SU-DHL-6 (cell line): ENCODE data around the gene ESRRB.

ENCODE experiments used
- H2AFZ ChIP-seq: fragments of 200-600 bp; sonication (generic); 2 replicates; pipeline ENCODE4 v1.6.1; 2014; ENCODE audit warnings: low read depth, mild to moderate bottlenecking, moderate library complexity, mixed read lengths, antibody characterized with exemption, low read length; ENCODE audit not compliant: severe bottlenecking
- H3F3A ChIP-seq: fragments of 200-600 bp; shearing (Covaris generic); 2 replicates; pipeline ENCODE4 v1.6.0; 2016; ENCODE audit warnings: antibody characterized with exemption, mild to moderate bottlenecking; ENCODE audit not compliant: insufficient read depth
- H3K27ac ChIP-seq: fragments of 200-600 bp; sonication (generic); 2 replicates; pipeline ENCODE4 v1.5.1; 2016; ENCODE audit warnings: low read depth, mild to moderate bottlenecking, low read length, moderate library complexity, mixed read lengths
- H3K27me3 ChIP-seq: fragments of 200-600 bp; sonication (generic), shearing (Covaris generic); 2 replicates; pipeline ENCODE4 v1.6.0; 2014; ENCODE audit warnings: mild to moderate bottlenecking, low read length
- H3K36me3 ChIP-seq: fragments of 200-600 bp; sonication (generic); 2 replicates; pipeline ENCODE4 v1.6.1; 2014; ENCODE audit warnings: mild to moderate bottlenecking, low read length, mixed read lengths
- H3K4me2 ChIP-seq: fragments of 300-600, 200-600 bp; shearing (Covaris generic), sonication (generic); 2 replicates; pipeline ENCODE4 v1.6.0; 2014; ENCODE audit warnings: low read length, low read depth, mild to moderate bottlenecking; ENCODE audit not compliant: poor library complexity, severe bottlenecking
- H3K4me3 ChIP-seq: fragments of 200-600 bp; sonication (generic); 2 replicates; pipeline ENCODE4 v1.5.1; 2014; ENCODE audit warnings: antibody characterized with exemption, low read length, mild to moderate bottlenecking, mixed read lengths; ENCODE audit not compliant: insufficient read depth, poor library complexity, severe bottlenecking
- H3K79me2 ChIP-seq: fragments of 200-600 bp; sonication (generic); 2 replicates; pipeline ENCODE4 v1.6.1; 2014; ENCODE audit warnings: mild to moderate bottlenecking, low read length, moderate library complexity; ENCODE audit not compliant: insufficient read depth
- H3K9ac ChIP-seq: fragments of 200-600 bp; sonication (generic); 2 replicates; pipeline ENCODE4 v1.7.0; 2014; ENCODE audit warnings: mild to moderate bottlenecking, low read length
- H3K9me2 ChIP-seq: fragments of 200-600 bp; sonication (generic); replicated peaks from 2 replicates; pipeline ENCODE4 v1.6.1; 2014; ENCODE audit warnings: low read length; ENCODE audit not compliant: insufficient read depth
- H3K9me3 ChIP-seq: fragments of 200-600 bp; sonication (generic); 2 replicates; pipeline ENCODE4 v1.6.1; 2014; ENCODE audit warnings: low read length, mixed read lengths; ENCODE audit not compliant: insufficient read depth
- H4K20me1 ChIP-seq: fragments of 200-600 bp; sonication (generic); 2 replicates; pipeline ENCODE4 v1.6.1; 2014; ENCODE audit warnings: low read depth, mild to moderate bottlenecking, antibody characterized with exemption, low read length, moderate library complexity, mixed read lengths
- CTCF ChIP-seq: fragments of 200-600 bp; sonication (generic); IDR thresholded peaks from one replicate; pipeline ENCODE4 v1.5.1; 2017; ENCODE audit warnings: antibody characterized with exemption, mild to moderate bottlenecking, low read length, moderate library complexity; ENCODE audit not compliant: insufficient read depth, poor library complexity, severe bottlenecking
- EZH2phosphoT487 ChIP-seq: fragments of 200-600 bp; sonication (generic), shearing (Covaris generic); conservative IDR thresholded peaks from 2 replicates; pipeline ENCODE4 v1.6.1; 2018; ENCODE audit warnings: mild to moderate bottlenecking, antibody characterized with exemption, low read length, moderate library complexity, mixed read lengths

Gene ESRRB

DNA sequence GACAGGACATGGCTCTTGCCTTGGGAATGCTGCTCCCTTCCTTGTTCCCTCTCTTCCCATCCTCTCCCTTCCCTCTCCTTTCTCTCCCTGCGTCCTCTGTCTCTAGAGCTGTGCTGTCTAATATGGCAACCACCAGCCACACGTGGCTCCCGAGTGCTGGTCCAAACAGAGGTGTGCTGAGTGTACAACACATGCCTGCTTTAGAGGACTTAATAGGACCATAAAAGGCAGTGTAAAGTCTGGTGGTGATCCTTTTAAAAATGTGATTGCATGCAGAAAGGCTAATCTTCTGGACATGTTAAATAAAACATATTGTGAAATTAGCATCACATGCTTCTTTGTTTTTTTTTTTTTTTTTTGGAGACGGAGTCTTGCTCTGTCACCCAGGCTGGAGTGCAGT, 87.2 kb downstream of the ESRRB start:
- Histone ChIP-seq H3K9me2 (no peaks in the 10 kb centered on the region), H3K27ac (no peak overlapping the region), H3K9me3 (no peaks in the 10 kb centered on the region), H3K36me3 (no peaks in the 10 kb centered on the region), H3K27me3 (no peaks in the 10 kb centered on the region), H3K4me3 (no peak overlapping the region), H3K4me2 (no peak overlapping the region), H4K20me1 (no peaks in the 10 kb centered on the region), H3K9ac (no peak overlapping the region), H3K79me2 (no peaks in the 10 kb centered on the region), H2AFZ (no peak overlapping the region), H3F3A (no peaks in the 10 kb centered on the region)
- no peak for TF ChIP-seq EZH2phosphoT487
- TF ChIP-seq CTCF: no peak

GRCh38 chr14:76464856-76465255, 88.9 kb downstream of the ESRRB start:
- Histone ChIP-seq H3F3A (no peaks in the 10 kb centered on the region), H4K20me1 (no peaks in the 10 kb centered on the region), H3K4me2 (no peak overlapping the region), H3K9me2 (no peaks in the 10 kb centered on the region), H3K9me3 (no peaks in the 10 kb centered on the region), H3K27ac (no peak overlapping the region), H3K36me3 (no peaks in the 10 kb centered on the region), H3K79me2 (no peaks in the 10 kb centered on the region), H3K4me3 (no peak overlapping the region), H3K9ac (no peak overlapping the region), H3K27me3 (no peaks in the 10 kb centered on the region), H2AFZ (no peak overlapping the region)
- TF ChIP-seq EZH2phosphoT487 (no peak), CTCF (no peak)

GRCh38 chr14:76465664-76466063, 89.7 kb downstream of the ESRRB start:
- Histone ChIP-seq H4K20me1 (no peaks in the 10 kb centered on the region), H3K9me2 (no peaks in the 10 kb centered on the region), H3K79me2 (no peaks in the 10 kb centered on the region), H3K4me3 (no peak overlapping the region), H3K27me3 (no peaks in the 10 kb centered on the region), H3K4me2 (no peak overlapping the region), H3K36me3 (no peaks in the 10 kb centered on the region), H3K9ac (no peak overlapping the region), H3F3A (no peaks in the 10 kb centered on the region), H3K27ac (no peak overlapping the region), H3K9me3 (no peaks in the 10 kb centered on the region), H2AFZ (no peak overlapping the region)
- TF ChIP-seq EZH2phosphoT487 (no peak), CTCF (no peak)

DNA sequence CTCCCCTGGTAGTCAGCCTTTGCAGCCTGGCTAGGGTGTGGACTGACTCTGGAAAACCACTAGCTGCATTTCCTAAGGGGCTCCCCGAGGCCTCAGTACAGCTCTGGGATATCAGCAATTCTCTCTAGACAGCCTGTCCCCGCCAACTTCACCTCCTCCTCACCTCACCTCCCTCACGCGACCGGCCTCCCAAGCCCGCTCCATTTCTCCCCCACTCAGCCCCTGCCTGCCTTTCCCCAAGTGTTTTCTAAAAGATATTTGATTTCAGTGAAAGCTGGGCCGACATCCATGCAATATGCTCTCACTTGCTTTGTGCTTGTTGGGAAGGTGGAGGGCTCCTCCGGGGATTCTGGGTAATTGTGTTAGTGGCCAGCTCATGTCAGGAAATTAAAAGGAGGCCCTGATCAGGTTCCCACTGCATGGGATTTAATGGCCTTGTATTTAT, 91.8 kb downstream of the ESRRB start:
- H3K36me3 ChIP-seq: no peaks in the 10 kb centered on the region
- TF ChIP-seq CTCF (no peak), EZH2phosphoT487 (no peak)
- H2AFZ ChIP-seq: no peak overlapping the region
- no peaks in the 10 kb centered on the region for H3K79me2 ChIP-seq
- H3F3A ChIP-seq: no peaks in the 10 kb centered on the region
- H3K4me2 ChIP-seq: no peak overlapping the region
- no peaks in the 10 kb centered on the region for H3K9me2 ChIP-seq
- H3K27me3 ChIP-seq: no peaks in the 10 kb centered on the region
- H4K20me1 ChIP-seq: no peaks in the 10 kb centered on the region
- H3K4me3 ChIP-seq: no peak overlapping the region
- no peaks in the 10 kb centered on the region for H3K9me3 ChIP-seq
- H3K27ac ChIP-seq: no peak overlapping the region
- H3K9ac ChIP-seq: no peak overlapping the region
